Transverse colon (tissue), 4 donors: Measurements from ENCODE around the gene GCNT3. TPM values are rescaled to one million over a fixed set of nuclear protein-coding genes. Genes with fewer than 3 reads are reported as not detected.
A peak's percentile ranks its signal among the peaks of the same experiment; 100 is the strongest.

ENCODE experiments used
- DNase-seq: peaks from one replicate; pipeline ENCODE4 v3.0.0-alpha.2; 2019
- H3K27ac ChIP-seq, 4 donors: fragments of 200-600 bp; sonication (generic); 2 replicates each; pipeline ENCODE4 v1.5.1; 2016 to 2018; ENCODE audit warnings: inconsistent platforms in 4 of 4
- H3K27me3 ChIP-seq: fragments of 200-600 bp; sonication (generic); 2 replicates; pipeline ENCODE4 v1.5.1; 2017; ENCODE audit warnings: inconsistent platforms
- H3K36me3 ChIP-seq, 4 donors: fragments of 200-600 bp; sonication (generic); 2 replicates each; pipeline ENCODE4 v1.5.1; 2017 to 2019; ENCODE audit warnings: inconsistent platforms in 4 of 4
- H3K4me1 ChIP-seq, 4 donors: fragments of 200-600 bp; sonication (generic); 2 replicates each; pipeline ENCODE4 v1.5.1; 2017 to 2020; ENCODE audit warnings: inconsistent platforms in 4 of 4
- H3K4me3 ChIP-seq, 4 donors: fragments of 200-600 bp; sonication (generic); 1 replicate in 1 of 4; 2 replicates in 3 of 4; pipeline versions ENCODE4 v1.5.1 to v1.6.1; 2017 to 2019; ENCODE audit warnings: inconsistent platforms in 4 of 4
- H3K9me3 ChIP-seq, 2 donors: fragments of 200-600 bp; sonication (generic); 2 replicates each; pipeline ENCODE4 v1.5.1; 2017 to 2019; ENCODE audit warnings: inconsistent platforms in 2 of 2
- CTCF ChIP-seq, 5 experiments: fragments of 200-600 bp in 3 of 5; fragments of 450-650 bp in 2 of 5; sonication (generic) in 3 of 5; IDR thresholded peaks; 1 replicate in 2 of 5; 2 replicates in 3 of 5; pipeline ENCODE4 v1.5.1; 2016 to 2017; ENCODE audit warnings: antibody characterized with exemption in 5 of 5, inconsistent platforms in 3 of 5, mild to moderate bottlenecking in 2 of 5, moderate library complexity in 1 of 5
- EP300 ChIP-seq: sonication (generic); formaldehyde crosslinking; IDR thresholded peaks from one replicate; pipeline ENCODE4 v1.6.1; 2017; ENCODE audit warnings: antibody characterized with exemption, low read depth
- POLR2A ChIP-seq: fragments of 450-650 bp; IDR thresholded peaks from one replicate; pipeline ENCODE4 v1.6.1; 2016; ENCODE audit warnings: antibody characterized with exemption, mild to moderate bottlenecking, moderate library complexity
- POLR2AphosphoS5 ChIP-seq, 3 donors: sonication (generic); formaldehyde crosslinking; IDR thresholded peaks; one replicate each; pipeline ENCODE4 v1.6.1; 2016; ENCODE audit warnings: antibody characterized with exemption in 3 of 3
- WGBS, 2 donors: methylation state at CpG; one replicate each; pipeline ENCODE4 v1.1.5; 2018; ENCODE audit warnings: low coverage in 1 of 2; 5-methylcytosine and 5-hydroxymethylcytosine counted together
- in situ Hi-C, 4 donors: fragments of 200-750 bp; cut with MboI; loops; one replicate each; pipeline versions ENCODE4 v1.15.0 to v1.15.1; 2017; ENCODE audit warnings: low sequenced_read_pairs in 3 of 4, low pct_ligation_motif_present in 1 of 4, low pct_unique_long_range_greater_than_20kb in 1 of 4
- intact Hi-C: fragments of 100-400 bp; cut with DNase I; formaldehyde crosslinking; loops from one replicate; pipeline ENCODE4 v1.15.1; 2023; ENCODE audit warnings: low total_unique reads
- total RNA-seq, 4 donors: library from RNA; depleted of rRNA; stranded (reverse); fragments of >200 nt; gene quantifications; one replicate each; pipeline ENCODE4 v1.1.0, GENCODE V29; 2016

Gene GCNT3
- total RNA-seq, 4 donors from 2014 or later, result 117 to 289 (median 184) TPM

- WGBS, 2 donors, result 29 to 35% methylated on average over 3 of the region's 3 CpGs
- TF ChIP-seq CTCF (IDR thresholded peaks at IDR 0.05) (no peak), EP300 (no peak), POLR2A (no peak), POLR2AphosphoS5 (IDR thresholded peaks at IDR 0.05) (no peak)
- in situ Hi-C loops (no loop called here), intact Hi-C loops (no loop called here)
- H3K27me3 ChIP-seq, result no peaks in the 10 kb centered on the region
- DNase-seq, result no peak
- peak overlapping the region in 3 of 4 donors; percentile 18 to 36 (median 33) for H3K27ac ChIP-seq
- H3K36me3 ChIP-seq, result no peaks in the 10 kb centered on the region
- H3K4me1 ChIP-seq, result peaks cover 0 to 33% (median 12%) of the 10 kb centered on the region in 4 donors
- H3K9me3 ChIP-seq, result no peaks in the 10 kb centered on the region
- no peak overlapping the region for H3K4me3 ChIP-seq
Measured at GRCh38 chr15:59587085-59587826, 24.3 kb upstream of the GCNT3 start.

- no peak for DNase-seq
- intact Hi-C loops (no loop called here), in situ Hi-C loops (no loop called here)
- WGBS, 2 donors, result 67 to 87% methylated on average over 6 to 7 of the region's 7 CpGs
- peaks cover 4 to 51% (median 18%) of the 10 kb centered on the region in 4 donors for H3K4me1 ChIP-seq
- no peaks in the 10 kb centered on the region for H3K9me3 ChIP-seq
- TF ChIP-seq EP300, result no peak
- no peak for TF ChIP-seq POLR2AphosphoS5 (IDR thresholded peaks at IDR 0.05)
- no peak for TF ChIP-seq POLR2A
- TF ChIP-seq CTCF (IDR thresholded peaks at IDR 0.05), result no peak
- H3K27ac ChIP-seq, result peak overlapping the region; percentile 52 to 90 (median 82)
- H3K27me3 ChIP-seq, result no peaks in the 10 kb centered on the region
- no peaks in the 10 kb centered on the region for H3K36me3 ChIP-seq
- H3K4me3 ChIP-seq, result no peak overlapping the region
Measured at GRCh38 chr15:59590027-59590426, 21.6 kb upstream of the GCNT3 start.

- H3K27me3 ChIP-seq, result no peaks in the 10 kb centered on the region
- no peak for DNase-seq
- H3K9me3 ChIP-seq, result no peaks in the 10 kb centered on the region
- peak overlapping the region; percentile 52 to 90 (median 82) for H3K27ac ChIP-seq
- H3K36me3 ChIP-seq, result no peaks in the 10 kb centered on the region
- peaks cover 11 to 59% (median 27%) of the 10 kb centered on the region in 4 donors for H3K4me1 ChIP-seq
- intact Hi-C loops (no loop called here), in situ Hi-C loops (no loop called here)
- WGBS, 2 donors, result 10 to 27% methylated on average over 1 to 2 of the region's 2 CpGs
- TF ChIP-seq CTCF (IDR thresholded peaks at IDR 0.05), result no peak
- no peak for TF ChIP-seq POLR2AphosphoS5 (IDR thresholded peaks at IDR 0.05)
- no peak for TF ChIP-seq POLR2A
- no peak for TF ChIP-seq EP300
- no peak overlapping the region for H3K4me3 ChIP-seq
Measured at GRCh38 chr15:59591356-59591755, 20.2 kb upstream of the GCNT3 start.

- intact Hi-C loops (no loop called here), in situ Hi-C loops (no loop called here)
- peak; percentile 50 for DNase-seq
- no peaks in the 10 kb centered on the region for H3K36me3 ChIP-seq
- 33% methylated on average over 3 of the region's 3 CpGs; no CpG with 5 or more reads in 1 of the 2 donors for WGBS, 2 donors
- H3K9me3 ChIP-seq, result no peaks in the 10 kb centered on the region
- no peaks in the 10 kb centered on the region for H3K27me3 ChIP-seq
- peak overlapping the region; percentile 85 to 90 (median 88) for H3K27ac ChIP-seq
- H3K4me1 ChIP-seq, result peaks cover 15 to 55% (median 29%) of the 10 kb centered on the region in 4 donors
- no peak overlapping the region for H3K4me3 ChIP-seq
- TF ChIP-seq POLR2AphosphoS5 (IDR thresholded peaks at IDR 0.05) (peak in 1 of 3 donors; percentile 39), POLR2A (peak; percentile 41), CTCF (IDR thresholded peaks at IDR 0.05) (no peak)
Measured at GRCh38 chr15:59594493-59594942, 17.1 kb upstream of the GCNT3 start.
